ENCODE results near the gene IGFL4. TPM values are rescaled to one million over a fixed set of nuclear protein-coding genes. Genes with fewer than 3 reads are reported as not detected.

Gene IGFL4
- total and polyA plus RNA-seq, 2 of the 13 experiments (the other 11 are each of a cell fraction or from before 2014, with no cell fraction given): 1.2 to 1.4 TPM

- ChIA-PET CTCF (ENCODE audit: low intra/inter-chr PET ratio, low total read pairs) (no interaction called here), POLR2A (no interaction called here)
- intact Hi-C loops (cut with micrococcal nuclease; ENCODE audit: unreplicated experiment) (loop anchor here (10.0 kb wide), 1 partner anchor 74 kb away; no protein-coding TSS in a partner anchor), in situ Hi-C loops (cut with HindIII; ENCODE audit: extremely low pct_ligation_motif_present, low pct_unique_long_range_greater_than_20kb) (no loop called here)
- Histone ChIP-seq H3K4me1 (ENCODE audit: insufficient read depth, low read length) (peaks cover 12% of the 10 kb centered on the region; the same call in 1 of the 2 replicates), H3K9me3 (ENCODE audit: low read length) (no peaks in the 10 kb centered on the region), H4K20me1 (ENCODE audit: insufficient read depth, low read length) (no peaks in the 10 kb centered on the region), H3K36me3 (replicated peaks in 1 of 2; ENCODE audit: control insufficient read depth in 1 of 2, insufficient read depth in 2 of 2, low read length in 2 of 2) (0 out of 5 replicates have a peak, but pooled peaks cover 0 to 1% of the 10 kb centered on the region in 2 experiments), H3K9ac (ENCODE audit: insufficient read depth, low read depth, low read length) (no peak overlapping the region), H3K79me2 (ENCODE audit: insufficient read depth, low read length) (peaks cover 10% of the 10 kb centered on the region), H3K27ac (ENCODE audit: extremely low read length, insufficient read depth, low read length) (no peak overlapping the region), H3K4me2 (ENCODE audit: low read depth, low read length) (no peak overlapping the region), H2AFZ (ENCODE audit: low read length) (no peak overlapping the region), H3K4me3 (replicated peaks in 1 of 3; ENCODE audit: insufficient read depth in 1 of 3, low read depth in 2 of 3, low read length in 3 of 3) (no peak overlapping the region), H3K27me3 (ENCODE audit: control insufficient read depth in 1 of 2, insufficient read depth in 2 of 2, low read length in 2 of 2) (no peaks in the 10 kb centered on the region)
- BruUV-seq (replicated peaks): no TSS peak
- FAIRE-seq (no peak), DNase-seq (ENCODE audit: low spot score) (no peak), ATAC-seq (no peak)
- TF ChIP-seq SNAPC2 (CRISPR knock-in tag; IDR thresholded peaks at IDR 0.05): no peak
- TF ChIP-seq ZNF230 (CRISPR knock-in tag; IDR thresholded peaks at IDR 0.05): no peak
- TF ChIP-seq ZNF121 (CRISPR knock-in tag; IDR thresholded peaks at IDR 0.05): no peak
- TF ChIP-seq ZNF775 (CRISPR knock-in tag; IDR thresholded peaks at IDR 0.05; ENCODE audit: borderline replicate concordance): no peak
- TF ChIP-seq ZNF629 (CRISPR knock-in tag; conservative IDR thresholded peaks at IDR 0.05): peak; percentile 62
- no peak for TF ChIP-seq ZNF549 (CRISPR knock-in tag; IDR thresholded peaks at IDR 0.05)
- TF ChIP-seq NAIF1 (CRISPR knock-in tag; IDR thresholded peaks at IDR 0.05; ENCODE audit: borderline replicate concordance): no peak
- 93% methylated on average over 4 of the region's 4 CpGs for WGBS (ENCODE audit: low lambda C conversion rate)
Measured at GRCh38 chr19:45998834-45999233, 42.0 kb downstream of the IGFL4 start.

GRCh38 chr19:45996933-45997332 is 43.9 kb downstream of the IGFL4 start:
- in situ Hi-C loops (cut with HindIII; ENCODE audit: extremely low pct_ligation_motif_present, low pct_unique_long_range_greater_than_20kb) (no loop called here), intact Hi-C loops (cut with micrococcal nuclease; ENCODE audit: unreplicated experiment) (loop anchor here (10.0 kb wide), 1 partner anchor 72 kb away; no protein-coding TSS in a partner anchor)
- DNase-seq (ENCODE audit: low spot score) (no peak), ATAC-seq (no peak), FAIRE-seq (no peak)
- H3K79me2 ChIP-seq (ENCODE audit: insufficient read depth, low read length): peaks cover 10% of the 10 kb centered on the region
- no peaks in the 10 kb centered on the region for H4K20me1 ChIP-seq (ENCODE audit: insufficient read depth, low read length)
- H3K27ac ChIP-seq (ENCODE audit: extremely low read length, insufficient read depth, low read length): no peak overlapping the region
- peaks cover 12% of the 10 kb centered on the region; the same call in 1 of the 2 replicates for H3K4me1 ChIP-seq (ENCODE audit: insufficient read depth, low read length)
- H3K27me3 ChIP-seq (ENCODE audit: control insufficient read depth in 1 of 2, insufficient read depth in 2 of 2, low read length in 2 of 2): no peaks in the 10 kb centered on the region
- no peak overlapping the region for H3K4me2 ChIP-seq (ENCODE audit: low read depth, low read length)
- no peak overlapping the region for H2AFZ ChIP-seq (ENCODE audit: low read length)
- WGBS (ENCODE audit: low lambda C conversion rate): 85% methylated on average over 8 of the region's 8 CpGs
- no peak overlapping the region for H3K4me3 ChIP-seq (replicated peaks in 1 of 3; ENCODE audit: insufficient read depth in 1 of 3, low read depth in 2 of 3, low read length in 3 of 3)
- no TSS peak for BruUV-seq (replicated peaks)
- no peaks in the 10 kb centered on the region for H3K9me3 ChIP-seq (ENCODE audit: low read length)
- 0 out of 5 replicates have a peak, but pooled peaks cover 0 to 1% of the 10 kb centered on the region in 2 experiments for H3K36me3 ChIP-seq (replicated peaks in 1 of 2; ENCODE audit: control insufficient read depth in 1 of 2, insufficient read depth in 2 of 2, low read length in 2 of 2)
- CTCF ChIA-PET (ENCODE audit: low intra/inter-chr PET ratio, low total read pairs): no interaction called here
- POLR2A ChIA-PET: no interaction called here
- H3K9ac ChIP-seq (ENCODE audit: insufficient read depth, low read depth, low read length): no peak overlapping the region
- TF ChIP-seq TCF7 (IDR thresholded peaks at IDR 0.05; ENCODE audit: low read depth) (no peak), ZXDC (CRISPR knock-in tag; IDR thresholded peaks at IDR 0.05) (no peak), HDAC1 (CRISPR knock-in tag; IDR thresholded peaks at IDR 0.05) (no peak), RBM22 (optimal IDR thresholded peaks at IDR 0.05; ENCODE audit: low read length) (no peak), ZNF660 (CRISPR knock-in tag; IDR thresholded peaks at IDR 0.05; ENCODE audit: borderline replicate concordance, low read depth) (no peak), DBP (CRISPR knock-in tag; IDR thresholded peaks at IDR 0.05; ENCODE audit: not compliant biosample characterization) (no peak), TGIF2 (CRISPR knock-in tag; IDR thresholded peaks at IDR 0.05) (no peak), PAX8 (CRISPR knock-in tag; IDR thresholded peaks at IDR 0.05; ENCODE audit: borderline replicate concordance) (no peak), BORCS8-MEF2B (CRISPR knock-in tag; IDR thresholded peaks at IDR 0.05) (no peak), ZC3H13 (CRISPR knock-in tag; IDR thresholded peaks at IDR 0.05) (no peak)
